SK-N-SH (cell line): ENCODE measurements around the gene TRPM2. TPM values are rescaled to one million over a fixed set of nuclear protein-coding genes. Genes with fewer than 3 reads are reported as not detected.

Experiments
- CTCF ChIA-PET: fragments of 300-600, 350-600 bp; formaldehyde crosslinking; extraction: SDS; loops from one replicate; lab custom pipeline; 2021; lab: Yijun Ruan, JAX
- POLR2A ChIA-PET: fragments of 350-600 bp; sonication (Branson Sonifier 250); formaldehyde crosslinking; extraction: SDS; loops from one replicate; lab custom pipeline; 2020; ENCODE audit warnings: antibody characterized with exemption, inconsistent platforms; lab: Yijun Ruan, JAX
- DNase-seq: peaks from one replicate; pipeline ENCODE4 v3.0.0; 2012
- H2AFZ ChIP-seq: fragments of 200-600 bp; sonication (generic); 2 replicates; pipeline ENCODE4 v1.8.1; 2016; ENCODE audit warnings: antibody characterized with exemption, mild to moderate bottlenecking, low read depth
- H3F3A ChIP-seq: fragments of 200-600 bp; sonication (generic); replicated peaks from 2 replicates; pipeline ENCODE3; 2016; ENCODE audit warnings: antibody characterized with exemption, mild to moderate bottlenecking; ENCODE audit not compliant: insufficient read depth
- H3K27ac ChIP-seq, 2 experiments: fragments of 200-500 bp in 1 of 2; fragments of 200-600 bp in 1 of 2; sonication (Bioruptor generic) in 1 of 2; sonication (generic), shearing (Covaris generic) in 1 of 2; 2 replicates each; pipeline versions ENCODE4 v1.5.1 to v1.6.1; 2014 to 2016; ENCODE audit warnings: low read depth in 2 of 2, inconsistent platforms in 1 of 2, low read length in 1 of 2, mild to moderate bottlenecking in 1 of 2, mixed read lengths in 1 of 2
- H3K27me3 ChIP-seq: fragments of 200-600 bp; sonication (generic), shearing (Covaris generic); 2 replicates; pipeline ENCODE4 v1.6.1; 2016; ENCODE audit warnings: mixed run types; ENCODE audit not compliant: insufficient read depth
- H3K36me3 ChIP-seq, 2 experiments: fragments of 200-500 bp in 1 of 2; fragments of 200-600 bp in 1 of 2; sonication (Bioruptor generic) in 1 of 2; sonication (generic) in 1 of 2; replicated peaks in 1 of 2; 2 replicates each; pipeline versions ENCODE3 to v1.5.1; 2014 to 2016; ENCODE audit warnings: low read length in 1 of 2, mild to moderate bottlenecking in 1 of 2; ENCODE audit not compliant: insufficient read depth in 2 of 2, control insufficient read depth in 1 of 2
- H3K4me1 ChIP-seq, 2 experiments: fragments of 200-500 bp in 1 of 2; fragments of 200-600 bp in 1 of 2; sonication (Bioruptor generic) in 1 of 2; sonication (generic), shearing (Covaris generic) in 1 of 2; 2 replicates each; pipeline versions ENCODE4 v1.5.1 to v1.6.1; 2014 to 2016; ENCODE audit warnings: low read depth in 1 of 2, low read length in 1 of 2, mixed run types in 1 of 2; ENCODE audit not compliant: insufficient read depth in 2 of 2, control insufficient read depth in 1 of 2
- H3K4me2 ChIP-seq: fragments of 200-600 bp; sonication (generic), shearing (Covaris generic); 2 replicates; pipeline ENCODE4 v1.6.1; 2017; ENCODE audit warnings: mixed run types
- H3K4me3 ChIP-seq, 2 experiments: fragments of 200-500 bp in 1 of 2; fragments of 200-600 bp in 1 of 2; sonication (Bioruptor generic) in 1 of 2; sonication (generic), shearing (Covaris generic) in 1 of 2; 2 replicates each; pipeline versions ENCODE4 v1.5.1 to v1.8.1; 2014 to 2016; ENCODE audit warnings: low read depth in 2 of 2, inconsistent platforms in 1 of 2, low read length in 1 of 2, mild to moderate bottlenecking in 1 of 2, mixed read lengths in 1 of 2, moderate library complexity in 1 of 2
- H3K79me2 ChIP-seq: fragments of 200-600 bp; sonication (generic); 2 replicates; pipeline ENCODE4 v1.8.1; 2017; ENCODE audit warnings: mild to moderate bottlenecking; ENCODE audit not compliant: insufficient read depth
- H3K9ac ChIP-seq: fragments of 200-600 bp; sonication (generic); 2 replicates; pipeline ENCODE4 v1.6.1; 2017; ENCODE audit warnings: mixed run types
- H3K9me2 ChIP-seq: fragments of 200-600 bp; sonication (generic); 2 replicates; pipeline ENCODE4 v1.6.1; 2017; ENCODE audit warnings: mixed run types
- H3K9me3 ChIP-seq: fragments of 200-600 bp; sonication (generic); 2 replicates; pipeline ENCODE4 v1.6.1; 2017; ENCODE audit warnings: mixed run types, mild to moderate bottlenecking, moderate library complexity
- H4K20me1 ChIP-seq: fragments of 200-600 bp; sonication (generic); 2 replicates; pipeline ENCODE4 v1.6.1; 2017; ENCODE audit warnings: mild to moderate bottlenecking, mixed run types; ENCODE audit not compliant: insufficient read depth
- CHD2 ChIP-seq: fragments of 150-350 bp; IDR thresholded peaks from 2 replicates; pipeline ENCODE4 v1.6.1; 2018; ENCODE audit warnings: low read length; ENCODE audit not compliant: partially characterized antibody
- ELF1 ChIP-seq: IDR thresholded peaks from 2 replicates; pipeline ENCODE4 v1.4.0; 2012
- EP300 ChIP-seq, 2 experiments: IDR thresholded peaks; 2 replicates each; pipeline versions ENCODE4 v1.4.0 to v1.6.1; 2012; ENCODE audit warnings: borderline replicate concordance in 1 of 2, low read depth in 1 of 2, low read length in 1 of 2
- FOSL2 ChIP-seq: IDR thresholded peaks from 2 replicates; pipeline ENCODE4 v1.4.0; 2012; ENCODE audit warnings: low read depth, mild to moderate bottlenecking, moderate library complexity, borderline replicate concordance
- GATA2 ChIP-seq: sonication (generic); formaldehyde crosslinking; IDR thresholded peaks from 2 replicates; pipeline ENCODE4 v1.5.0; 2020; ENCODE audit warnings: mild to moderate bottlenecking, missing genetic modification reagents
- JUND ChIP-seq: IDR thresholded peaks from 2 replicates; pipeline ENCODE4 v1.4.0; 2012
- MEF2A ChIP-seq: IDR thresholded peaks from 2 replicates; pipeline ENCODE4 v1.4.0; 2012; ENCODE audit warnings: low read depth, borderline replicate concordance
- MXI1 ChIP-seq: IDR thresholded peaks from 2 replicates; pipeline ENCODE4 v1.6.1; 2012; ENCODE audit warnings: mild to moderate bottlenecking, low read depth, low read length, improper control_type of control experiment
- NFIC ChIP-seq: IDR thresholded peaks from 2 replicates; pipeline ENCODE4 v1.4.0; 2012; ENCODE audit warnings: borderline replicate concordance
- NRF1 ChIP-seq: IDR thresholded peaks from 2 replicates; pipeline ENCODE4 v1.6.1; 2012; ENCODE audit warnings: low read depth, mild to moderate bottlenecking, low read length
- POLR2AphosphoS5 ChIP-seq: IDR thresholded peaks from 2 replicates; pipeline ENCODE4 v1.6.1; 2012; ENCODE audit warnings: low read depth, low read length
- RCOR1 ChIP-seq: fragments of 150-350 bp; IDR thresholded peaks from 2 replicates; pipeline ENCODE4 v1.6.1; 2017; ENCODE audit warnings: antibody characterized with exemption, low read length
- SMC3 ChIP-seq: IDR thresholded peaks from 2 replicates; pipeline ENCODE4 v1.6.1; 2012; ENCODE audit warnings: low read depth, low read length, improper control_type of control experiment
- TAF1 ChIP-seq: IDR thresholded peaks from 2 replicates; pipeline ENCODE4 v1.6.1; 2012; ENCODE audit warnings: low read depth, mild to moderate bottlenecking, low read length, moderate library complexity, borderline replicate concordance
- ZBTB33 ChIP-seq: IDR thresholded peaks from 2 replicates; pipeline ENCODE4 v1.4.0; 2012; ENCODE audit warnings: low read depth, borderline replicate concordance
- WGBS: methylation state at CpG from one replicate; pipeline ENCODE4 v1.1.6; 2017; ENCODE audit warnings: low lambda C conversion rate; 5-methylcytosine and 5-hydroxymethylcytosine counted together
- polyA plus RNA-seq, 3 experiments: library from polyadenylated mRNA; depleted of rRNA; stranded (reverse); fragments of >200 nt; gene quantifications; 2 replicates each; pipeline ENCODE4 v1.2.3, GENCODE V29; 2012
- TF ChIP-seq, protein P1 (sequence below): fragments of 150-350 bp; IDR thresholded peaks from 2 replicates; pipeline ENCODE4 v1.6.1; 2016; ENCODE audit warnings: mild to moderate bottlenecking, low read depth, low read length

Gene TRPM2
- polyA plus RNA-seq, 1 of the 3 experiments (the other 2 are of a cell fraction) = not detected

- TF ChIP-seq GATA2 (CRISPR knock-in tag) (no peak), TAF1 (no peak), JUND (no peak), SMC3 (no peak), MEF2A (no peak), NFIC (no peak), RCOR1 (no peak), EP300 (IDR thresholded peaks at IDR 0.05; ENCODE audit: borderline replicate concordance in 1 of 2, low read depth in 1 of 2, low read length in 1 of 2) (no peak), POLR2AphosphoS5 (no peak), CHD2 (no peak), MXI1 (no peak), NRF1 (no peak)
- TF ChIP-seq, protein P1, sequence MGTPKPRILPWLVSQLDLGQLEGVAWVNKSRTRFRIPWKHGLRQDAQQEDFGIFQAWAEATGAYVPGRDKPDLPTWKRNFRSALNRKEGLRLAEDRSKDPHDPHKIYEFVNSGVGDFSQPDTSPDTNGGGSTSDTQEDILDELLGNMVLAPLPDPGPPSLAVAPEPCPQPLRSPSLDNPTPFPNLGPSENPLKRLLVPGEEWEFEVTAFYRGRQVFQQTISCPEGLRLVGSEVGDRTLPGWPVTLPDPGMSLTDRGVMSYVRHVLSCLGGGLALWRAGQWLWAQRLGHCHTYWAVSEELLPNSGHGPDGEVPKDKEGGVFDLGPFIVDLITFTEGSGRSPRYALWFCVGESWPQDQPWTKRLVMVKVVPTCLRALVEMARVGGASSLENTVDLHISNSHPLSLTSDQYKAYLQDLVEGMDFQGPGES = no peak
- H3K9me2 ChIP-seq = no peaks in the 10 kb centered on the region
- H3K36me3 ChIP-seq = no peaks in the 10 kb centered on the region
- no peaks in the 10 kb centered on the region for H4K20me1 ChIP-seq
- no peak for DNase-seq
- no peaks in the 10 kb centered on the region for H3K79me2 ChIP-seq
- POLR2A ChIA-PET = no interaction called here
- CTCF ChIA-PET = interaction anchor here (0.8 to 1.0 kb wide), 2 partner anchors 18 to 93 kb away, joined by 3 to 5 read pairs; partner anchors contain the start of gene CFAP410
- H3K4me1 ChIP-seq = peaks cover 0 to 16% of the 10 kb centered on the region in 2 experiments; a peak in 1 of 4 replicates
- H3K27me3 ChIP-seq = no peaks in the 10 kb centered on the region
- no peak overlapping the region for H2AFZ ChIP-seq
- no peak overlapping the region for H3K4me2 ChIP-seq
- WGBS = 48% methylated on average over 4 of the region's 4 CpGs
- H3F3A ChIP-seq = peaks cover 10% of the 10 kb centered on the region
- peaks cover 9% of the 10 kb centered on the region for H3K9me3 ChIP-seq
- H3K4me3 ChIP-seq = no peak overlapping the region
- no peak overlapping the region for H3K9ac ChIP-seq
- no peak overlapping the region for H3K27ac ChIP-seq
Observed at GRCh38 chr21:44431300-44431699, 77.9 kb downstream of the TRPM2 start.

GRCh38 chr21:44432841-44433790, 79.7 kb downstream of the TRPM2 start:
- H3K4me2 ChIP-seq = no peak overlapping the region
- H3F3A ChIP-seq = peaks cover 8% of the 10 kb centered on the region
- DNase-seq = peak; percentile 27
- ChIA-PET POLR2A (no interaction called here), CTCF (interaction anchor here (1.1 to 1.2 kb wide), 2 partner anchors 47 to 64 kb away, joined by 3 to 4 read pairs; no protein-coding TSS in a partner anchor)
- WGBS = 72% methylated on average over 23 of the region's 34 CpGs
- H3K27me3 ChIP-seq = no peaks in the 10 kb centered on the region
- no peaks in the 10 kb centered on the region for H4K20me1 ChIP-seq
- no peak overlapping the region for H3K4me3 ChIP-seq
- no peak overlapping the region for H3K9ac ChIP-seq
- no peaks in the 10 kb centered on the region for H3K36me3 ChIP-seq
- H2AFZ ChIP-seq = no peak overlapping the region
- no peak overlapping the region for H3K27ac ChIP-seq
- TF ChIP-seq FOSL2 (no peak), ELF1 (no peak), ZBTB33 (no peak)
- H3K9me3 ChIP-seq = peaks cover 9% of the 10 kb centered on the region
- peaks cover 0 to 33% of the 10 kb centered on the region in 2 experiments; a peak in 1 of 4 replicates for H3K4me1 ChIP-seq
- H3K79me2 ChIP-seq = no peaks in the 10 kb centered on the region
- no peaks in the 10 kb centered on the region for H3K9me2 ChIP-seq
